ENCODE measurements around the gene PTPRG.

Gene PTPRG

GRCh38 chr3:61616586-61616985 lies 55.2 kb downstream of the PTPRG start:
- TF ChIP-seq CTCF (IDR thresholded peaks at IDR 0.05; ENCODE audit: low read depth, low read length, poor library complexity, severe bottlenecking) (no peak), EZH2phosphoT487 (IDR thresholded peaks at IDR 0.05; ENCODE audit: borderline replicate concordance, low read length) (no peak)
- no peak overlapping the region for H3K27ac ChIP-seq (ENCODE audit: low read depth, low read length)
- H3K27me3 ChIP-seq (ENCODE audit: control insufficient read depth, low read length): no peaks in the 10 kb centered on the region
- H3K9me3 ChIP-seq (ENCODE audit: control insufficient read depth, insufficient read depth, low read length): no peaks in the 10 kb centered on the region
- no peaks in the 10 kb centered on the region for H3K79me2 ChIP-seq (ENCODE audit: control insufficient read depth, low read length)
- no peaks in the 10 kb centered on the region for H3K36me3 ChIP-seq (ENCODE audit: control insufficient read depth, low read length)
- H3K9me2 ChIP-seq (replicated peaks; ENCODE audit: control insufficient read depth, low read length): no peaks in the 10 kb centered on the region
- H3K4me2 ChIP-seq (ENCODE audit: low read length): no peak overlapping the region
- H3K4me1 ChIP-seq (ENCODE audit: control insufficient read depth, low read length): no peaks in the 10 kb centered on the region
- H3F3A ChIP-seq (ENCODE audit: control insufficient read depth, insufficient read depth): no peaks in the 10 kb centered on the region
- H3K4me3 ChIP-seq (ENCODE audit: low read length): no peak overlapping the region
- no peaks in the 10 kb centered on the region for H4K20me1 ChIP-seq (ENCODE audit: control insufficient read depth, insufficient read depth, low read depth, low read length)

GRCh38 chr3:61617041-61617440 lies 55.7 kb downstream of the PTPRG start:
- Histone ChIP-seq H3K27ac (ENCODE audit: low read depth, low read length) (no peak overlapping the region), H4K20me1 (ENCODE audit: control insufficient read depth, insufficient read depth, low read depth, low read length) (no peaks in the 10 kb centered on the region), H3K4me2 (ENCODE audit: low read length) (no peak overlapping the region), H3K36me3 (ENCODE audit: control insufficient read depth, low read length) (no peaks in the 10 kb centered on the region), H3K9me2 (replicated peaks; ENCODE audit: control insufficient read depth, low read length) (no peaks in the 10 kb centered on the region), H3K27me3 (ENCODE audit: control insufficient read depth, low read length) (0 out of 2 replicates have a peak, but pooled peaks cover 3% of the 10 kb centered on the region), H3F3A (ENCODE audit: control insufficient read depth, insufficient read depth) (no peaks in the 10 kb centered on the region), H3K79me2 (ENCODE audit: control insufficient read depth, low read length) (no peaks in the 10 kb centered on the region), H3K9me3 (ENCODE audit: control insufficient read depth, insufficient read depth, low read length) (no peaks in the 10 kb centered on the region), H3K4me3 (ENCODE audit: low read length) (no peak overlapping the region), H3K4me1 (ENCODE audit: control insufficient read depth, low read length) (no peaks in the 10 kb centered on the region)
- TF ChIP-seq EZH2phosphoT487 (IDR thresholded peaks at IDR 0.05; ENCODE audit: borderline replicate concordance, low read length) (no peak), CTCF (IDR thresholded peaks at IDR 0.05; ENCODE audit: low read depth, low read length, poor library complexity, severe bottlenecking) (no peak)

DNA sequence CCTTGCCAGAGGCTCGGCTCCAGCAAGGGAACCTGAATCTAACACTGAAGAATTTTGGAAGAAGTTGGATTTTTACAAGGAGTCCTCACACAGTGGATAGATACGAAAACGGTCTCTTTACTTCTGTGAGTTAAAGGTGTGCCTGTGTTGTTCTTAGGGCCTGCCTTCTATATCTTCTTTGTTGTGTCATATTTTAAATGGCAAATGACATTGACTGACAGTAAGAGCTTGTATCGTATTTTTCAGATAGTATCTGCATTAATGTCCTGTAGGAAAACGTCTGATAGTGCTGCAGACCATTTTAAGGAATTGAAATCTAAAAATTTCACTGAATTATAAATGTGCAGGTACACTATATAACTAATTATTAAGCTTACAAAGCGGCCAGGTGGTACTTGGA lies 56.3 kb downstream of the PTPRG start:
- Histone ChIP-seq H3K4me3 (ENCODE audit: low read length) (no peak overlapping the region), H3K9me3 (ENCODE audit: control insufficient read depth, insufficient read depth, low read length) (no peaks in the 10 kb centered on the region), H3F3A (ENCODE audit: control insufficient read depth, insufficient read depth) (no peaks in the 10 kb centered on the region), H3K27me3 (ENCODE audit: control insufficient read depth, low read length) (0 out of 2 replicates have a peak, but pooled peaks cover 4% of the 10 kb centered on the region), H3K4me2 (ENCODE audit: low read length) (no peak overlapping the region), H4K20me1 (ENCODE audit: control insufficient read depth, insufficient read depth, low read depth, low read length) (no peaks in the 10 kb centered on the region), H3K36me3 (ENCODE audit: control insufficient read depth, low read length) (no peaks in the 10 kb centered on the region), H3K9me2 (replicated peaks; ENCODE audit: control insufficient read depth, low read length) (no peaks in the 10 kb centered on the region), H3K79me2 (ENCODE audit: control insufficient read depth, low read length) (no peaks in the 10 kb centered on the region), H3K4me1 (ENCODE audit: control insufficient read depth, low read length) (no peaks in the 10 kb centered on the region), H3K27ac (ENCODE audit: low read depth, low read length) (no peak overlapping the region)
- no peak for TF ChIP-seq EZH2phosphoT487 (IDR thresholded peaks at IDR 0.05; ENCODE audit: borderline replicate concordance, low read length)
- no peak for TF ChIP-seq CTCF (IDR thresholded peaks at IDR 0.05; ENCODE audit: low read depth, low read length, poor library complexity, severe bottlenecking)

All from DOHH2 (cell line).